Prostate gland (tissue), 2 donors: ENCODE measurements around the gene HSD17B10. TPM values are rescaled to one million over a fixed set of nuclear protein-coding genes. Genes with fewer than 3 reads are reported as not detected.

Experiments
- DNase-seq: peaks from one replicate; pipeline ENCODE4 v3.0.0-alpha.2; 2019; ENCODE audit warnings: low spot score
- H3K27ac ChIP-seq, 2 donors: fragments of 200-600 bp; sonication (generic); 2 replicates each; pipeline ENCODE4 v1.5.1; 2017 to 2019
- H3K27me3 ChIP-seq: fragments of 200-600 bp; sonication (generic); replicated peaks from 2 replicates; pipeline ENCODE4 v1.5.1; 2019; ENCODE audit not compliant: insufficient read depth
- H3K36me3 ChIP-seq, 2 donors: fragments of 200-600 bp; sonication (generic); 1 replicate in 1 of 2; 2 replicates in 1 of 2; pipeline versions ENCODE4 v1.5.1 to v1.8.1; 2017 to 2019
- H3K4me1 ChIP-seq: fragments of 200-600 bp; sonication (generic); replicated peaks from 2 replicates; pipeline ENCODE4 v1.5.1; 2019
- H3K4me3 ChIP-seq, 2 donors: fragments of 200-600 bp; sonication (generic); 2 replicates each; pipeline ENCODE4 v1.5.1; 2017 to 2019
- H3K9me3 ChIP-seq: fragments of 200-600 bp; sonication (generic); 2 replicates; pipeline ENCODE4 v1.5.1; 2017
- CTCF ChIP-seq, 4 experiments: fragments of 200-600 bp in 2 of 4; fragments of 450-650 bp in 2 of 4; sonication (generic) in 2 of 4; IDR thresholded peaks; 1 replicate in 3 of 4; 2 replicates in 1 of 4; pipeline ENCODE4 v1.5.1; 2016 to 2019; ENCODE audit warnings: antibody characterized with exemption in 4 of 4, mild to moderate bottlenecking in 2 of 4, moderate library complexity in 2 of 4
- POLR2A ChIP-seq: fragments of 450-650 bp; IDR thresholded peaks from one replicate; pipeline ENCODE4 v1.6.1; 2016; ENCODE audit warnings: antibody characterized with exemption, mild to moderate bottlenecking
- POLR2AphosphoS5 ChIP-seq: sonication (generic); formaldehyde crosslinking; IDR thresholded peaks from one replicate; pipeline ENCODE4 v1.6.1; 2017; ENCODE audit warnings: antibody characterized with exemption
- WGBS: methylation state at CpG from one replicate; pipeline ENCODE4 v1.1.5; 2018; 5-methylcytosine and 5-hydroxymethylcytosine counted together
- intact Hi-C: fragments of 100-400 bp; cut with DNase I; formaldehyde crosslinking; loops from one replicate; pipeline ENCODE4 v1.14.2; 2022
- total RNA-seq, 2 donors: library from RNA; depleted of rRNA; stranded (reverse); fragments of >200 nt; gene quantifications; one replicate each; pipeline ENCODE4 v1.1.0, GENCODE V29; 2016

HSD17B10 gene
- 10 to 100 TPM; 70.6 to 83.4 TPM for total RNA-seq

- 1% methylated on average over 48 of the region's 61 CpGs for WGBS
- no peaks in the 10 kb centered on the region for H3K27me3 ChIP-seq
- H3K27ac ChIP-seq: no peak within 1 kb of the TSS
- intact Hi-C loops: loop anchor here (10.0 kb wide), 1 partner anchor 149 kb away; the partner anchor contains the start of gene IQSEC2
- H3K36me3 ChIP-seq: no peaks in the 10 kb centered on the region
- no peaks in the 10 kb centered on the region for H3K4me1 ChIP-seq
- no peak for TF ChIP-seq POLR2A
- peak; percentile 79 for TF ChIP-seq POLR2AphosphoS5
- peak in 1 of 4 experiments; percentile 3 for TF ChIP-seq CTCF (IDR thresholded peaks at IDR 0.05)
- peak; percentile 84 for DNase-seq
- peak within 1 kb of the TSS; percentile 44 to 51 for H3K4me3 ChIP-seq
- no peaks in the 10 kb centered on the region for H3K9me3 ChIP-seq
Observed at GRCh38 chrX:53433651-53434639, at the start of gene HSD17B10. Gene HSD17B10 (minus strand): TSS chrX:53434370. CDS start chrX:53434345, 25 bp downstream.

GRCh38 chrX:53483416-53483815, 49.2 kb upstream of the HSD17B10 start:
- H3K9me3 ChIP-seq: no peaks in the 10 kb centered on the region
- no peak overlapping the region for H3K4me3 ChIP-seq
- no peaks in the 10 kb centered on the region for H3K27me3 ChIP-seq
- intact Hi-C loops: no loop called here
- 80% methylated on average over 2 of the region's 2 CpGs for WGBS
- H3K36me3 ChIP-seq: no peaks in the 10 kb centered on the region
- H3K4me1 ChIP-seq: no peaks in the 10 kb centered on the region
- no peak for TF ChIP-seq POLR2AphosphoS5
- no peak for TF ChIP-seq CTCF (IDR thresholded peaks at IDR 0.05)
- no peak for TF ChIP-seq POLR2A
- H3K27ac ChIP-seq: no peak overlapping the region
- no peak for DNase-seq

- Histone ChIP-seq H3K27me3 (no peaks in the 10 kb centered on the region), H3K36me3 (no peaks in the 10 kb centered on the region), H3K27ac (no peak overlapping the region), H3K9me3 (no peaks in the 10 kb centered on the region), H3K4me1 (no peaks in the 10 kb centered on the region), H3K4me3 (no peak overlapping the region)
- DNase-seq: peak; percentile 48
- WGBS: 0% methylated on average over 2 of the region's 2 CpGs
- TF ChIP-seq CTCF (IDR thresholded peaks at IDR 0.05): peak in 2 of 4 experiments; percentile 18 to 52
- TF ChIP-seq POLR2A: no peak
- no peak for TF ChIP-seq POLR2AphosphoS5
- intact Hi-C loops: no loop called here
Observed at GRCh38 chrX:53481816-53482465, 47.8 kb upstream of the HSD17B10 start.

- peak in 1 of 4 experiments; percentile 19 for TF ChIP-seq CTCF (IDR thresholded peaks at IDR 0.05)
- no peak for TF ChIP-seq POLR2AphosphoS5
- no peak overlapping the region for H3K4me3 ChIP-seq
- H3K36me3 ChIP-seq: no peaks in the 10 kb centered on the region
- intact Hi-C loops: no loop called here
- no peak overlapping the region for H3K27ac ChIP-seq
- 36% methylated on average over 5 of the region's 5 CpGs for WGBS
- no peaks in the 10 kb centered on the region for H3K4me1 ChIP-seq
- no peaks in the 10 kb centered on the region for H3K27me3 ChIP-seq
- no peaks in the 10 kb centered on the region for H3K9me3 ChIP-seq
- DNase-seq: no peak
Observed at GRCh38 chrX:53481093-53481492, 46.9 kb upstream of the HSD17B10 start.
